ENCODE measurements around the gene RNF144A. TPM values are rescaled to one million over a fixed set of nuclear protein-coding genes. Genes with fewer than 3 reads are reported as not detected.

Gene RNF144A
- polyA plus RNA-seq, 1 of the 3 experiments (the other 2 are of a cell fraction): 15.6 TPM

DNA sequence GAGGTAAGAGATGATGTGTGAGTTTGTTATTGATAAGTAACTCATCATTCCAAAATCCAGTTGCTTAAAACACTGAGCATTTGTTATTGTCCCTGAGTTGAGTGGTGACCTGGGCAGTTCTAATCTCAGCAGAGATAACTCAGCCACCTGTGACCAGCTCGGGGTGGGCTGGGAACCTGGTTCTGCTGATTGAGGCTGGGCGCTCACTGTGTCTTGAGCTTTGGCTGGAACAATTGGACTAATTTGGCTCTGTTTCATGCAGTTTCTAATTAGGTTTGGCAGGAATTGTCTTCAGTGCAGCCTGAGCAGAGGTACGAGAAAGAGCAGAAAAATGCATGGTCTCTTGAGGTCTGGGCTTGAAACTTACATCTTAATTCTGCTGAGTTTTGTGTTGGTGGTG is 144.7 kb downstream of the RNF144A start:
- ChIA-PET POLR2A (interaction anchor here (0.6 to 2.6 kb wide), 3 partner anchors 9 to 103 kb away, joined by 3 to 11 read pairs (median 6); no protein-coding TSS in a partner anchor), CTCF (interaction anchor here (0.8 to 6.9 kb wide), 9 partner anchors 8 to 165 kb away, joined by 3 to 44 read pairs (median 9); no protein-coding TSS in a partner anchor)
- Histone ChIP-seq H3K9me2 (no peaks in the 10 kb centered on the region), H3K9me3 (no peaks in the 10 kb centered on the region), H3K4me1 (ENCODE audit: control insufficient read depth in 1 of 2, insufficient read depth in 2 of 2, low read depth in 1 of 2, low read length in 1 of 2) (peaks cover 0 to 42% of the 10 kb centered on the region in 2 experiments; a peak in 2 of 4 replicates), H3K27me3 (ENCODE audit: insufficient read depth) (no peaks in the 10 kb centered on the region), H3K79me2 (ENCODE audit: insufficient read depth) (no peaks in the 10 kb centered on the region), H3K36me3 (replicated peaks in 1 of 2; ENCODE audit: control insufficient read depth in 1 of 2, insufficient read depth in 2 of 2, low read length in 1 of 2) (no peaks in the 10 kb centered on the region), H3K9ac (no peak overlapping the region), H3F3A (replicated peaks; ENCODE audit: insufficient read depth) (no peaks in the 10 kb centered on the region), H3K4me3 (ENCODE audit: low read depth in 2 of 2, low read length in 1 of 2) (no peak overlapping the region; a peak in 1 of 4 replicates), H3K27ac (ENCODE audit: low read depth in 2 of 2, low read length in 1 of 2) (peak overlapping the region in 1 of 2 experiments; percentile 93; a peak in 2 of 4 replicates), H2AFZ (ENCODE audit: low read depth) (no peak overlapping the region), H3K4me2 (no peak overlapping the region), H4K20me1 (ENCODE audit: insufficient read depth) (no peaks in the 10 kb centered on the region)
- peak; percentile 97 for TF ChIP-seq GATA2 (CRISPR knock-in tag; IDR thresholded peaks at IDR 0.05)
- peak in 1 of 2 experiments; percentile 93; a peak in 2 of 4 replicates for TF ChIP-seq EP300 (IDR thresholded peaks at IDR 0.05; ENCODE audit: borderline replicate concordance in 1 of 2, low read depth in 1 of 2, low read length in 1 of 2)
- peak; percentile 90 for TF ChIP-seq FOXJ3 (CRISPR knock-in tag; IDR thresholded peaks at IDR 0.05)
- TF ChIP-seq ELF1 (IDR thresholded peaks at IDR 0.05): no peak
- peak; percentile 38; the same call in 1 of the 2 replicates for TF ChIP-seq TCF12 (IDR thresholded peaks at IDR 0.05)
- TF ChIP-seq NRF1 (IDR thresholded peaks at IDR 0.05; ENCODE audit: low read depth, low read length): no peak
- peak; percentile 79; the same call in 1 of the 2 replicates for TF ChIP-seq RCOR1 (IDR thresholded peaks at IDR 0.05; ENCODE audit: low read length)
- TF ChIP-seq CHD2 (IDR thresholded peaks at IDR 0.05; ENCODE audit: low read length, partially characterized antibody): peak; percentile 40
- peak; percentile 50 for DNase-seq
- WGBS (ENCODE audit: low lambda C conversion rate): 52% methylated on average over 3 of the region's 3 CpGs

DNA sequence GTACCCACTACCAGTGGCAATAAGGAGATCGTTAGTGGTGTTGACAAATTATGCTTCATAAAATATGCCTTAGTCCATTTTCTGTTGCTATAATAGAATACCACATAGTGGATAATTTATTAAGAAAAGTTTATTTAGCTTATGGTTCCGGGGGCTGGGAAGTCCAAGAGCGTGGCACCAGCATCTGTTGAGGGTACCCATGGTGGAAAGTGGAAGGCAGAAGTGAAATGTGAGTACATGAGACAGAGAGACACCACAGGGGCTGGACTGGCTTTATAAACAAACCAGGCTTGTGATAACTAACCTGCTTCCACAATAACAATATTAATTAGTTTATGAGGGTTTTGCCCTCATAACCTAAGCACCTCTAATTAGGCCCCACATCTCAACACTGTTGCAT is 146.6 kb downstream of the RNF144A start:
- TF ChIP-seq USF1 (IDR thresholded peaks at IDR 0.05; ENCODE audit: borderline replicate concordance, low read depth): no peak
- TF ChIP-seq SIN3A (IDR thresholded peaks at IDR 0.05; ENCODE audit: borderline replicate concordance, low read depth, low read length): no peak
- TF ChIP-seq NFIC (IDR thresholded peaks at IDR 0.05; ENCODE audit: borderline replicate concordance): no peak
- no peak for TF ChIP-seq RCOR1 (IDR thresholded peaks at IDR 0.05; ENCODE audit: low read length)
- no peak for TF ChIP-seq RAD21 (IDR thresholded peaks at IDR 0.05; ENCODE audit: low read length)
- no peak for TF ChIP-seq CHD2 (IDR thresholded peaks at IDR 0.05; ENCODE audit: low read length, partially characterized antibody)
- TF ChIP-seq EP300 (IDR thresholded peaks at IDR 0.05; ENCODE audit: borderline replicate concordance in 1 of 2, low read depth in 1 of 2, low read length in 1 of 2): no peak
- TF ChIP-seq CTCF (IDR thresholded peaks at IDR 0.05): no peak
- no peak for TF ChIP-seq GATA2 (CRISPR knock-in tag; IDR thresholded peaks at IDR 0.05)
- TF ChIP-seq MEF2A (IDR thresholded peaks at IDR 0.05; ENCODE audit: borderline replicate concordance, low read depth): no peak
- no peak for TF ChIP-seq FOXJ3 (CRISPR knock-in tag; IDR thresholded peaks at IDR 0.05)
- Histone ChIP-seq H3K27me3 (ENCODE audit: insufficient read depth) (no peaks in the 10 kb centered on the region), H4K20me1 (ENCODE audit: insufficient read depth) (no peaks in the 10 kb centered on the region), H3K9me3 (no peaks in the 10 kb centered on the region), H3K4me3 (ENCODE audit: low read depth in 2 of 2, low read length in 1 of 2) (no peak overlapping the region), H2AFZ (ENCODE audit: low read depth) (no peak overlapping the region), H3K4me1 (ENCODE audit: control insufficient read depth in 1 of 2, insufficient read depth in 2 of 2, low read depth in 1 of 2, low read length in 1 of 2) (peaks cover 0 to 34% of the 10 kb centered on the region in 2 experiments; a peak in 2 of 4 replicates), H3K36me3 (replicated peaks in 1 of 2; ENCODE audit: control insufficient read depth in 1 of 2, insufficient read depth in 2 of 2, low read length in 1 of 2) (no peaks in the 10 kb centered on the region), H3K9ac (no peak overlapping the region), H3K27ac (ENCODE audit: low read depth in 2 of 2, low read length in 1 of 2) (no peak overlapping the region; a peak in 1 of 4 replicates), H3F3A (replicated peaks; ENCODE audit: insufficient read depth) (no peaks in the 10 kb centered on the region), H3K79me2 (ENCODE audit: insufficient read depth) (no peaks in the 10 kb centered on the region), H3K4me2 (no peak overlapping the region), H3K9me2 (no peaks in the 10 kb centered on the region)
- no peak for DNase-seq
- CTCF ChIA-PET: interaction anchor here (0.7 to 6.9 kb wide), 4 partner anchors 7 to 147 kb away, joined by 3 to 39 read pairs (median 11); partner anchors contain the start of gene RNF144A
- WGBS (ENCODE audit: low lambda C conversion rate): 67% methylated on average over 3 of the region's 3 CpGs
- POLR2A ChIA-PET: no interaction called here
